GM18907 (cell line): ENCODE measurements around the gene PTPN14.
"Not testable (repeated sequence)": the region's sequence is repeated elsewhere in the genome, so short reads cannot be mapped to it uniquely, and the experiment has no call there.

Experiments
- ATAC-seq: cut with Tn5 transposase; IDR thresholded peaks from one replicate; pipeline ENCODE4 v1.9.1; 2021; ENCODE audit warnings: mild to moderate bottlenecking, moderate library complexity; ENCODE audit not compliant: unreplicated experiment

The PTPN14 gene

GRCh38 chr1:214481983-214482634, 69.3 kb downstream of the PTPN14 start:
- not testable (repeated sequence) for ATAC-seq

DNA sequence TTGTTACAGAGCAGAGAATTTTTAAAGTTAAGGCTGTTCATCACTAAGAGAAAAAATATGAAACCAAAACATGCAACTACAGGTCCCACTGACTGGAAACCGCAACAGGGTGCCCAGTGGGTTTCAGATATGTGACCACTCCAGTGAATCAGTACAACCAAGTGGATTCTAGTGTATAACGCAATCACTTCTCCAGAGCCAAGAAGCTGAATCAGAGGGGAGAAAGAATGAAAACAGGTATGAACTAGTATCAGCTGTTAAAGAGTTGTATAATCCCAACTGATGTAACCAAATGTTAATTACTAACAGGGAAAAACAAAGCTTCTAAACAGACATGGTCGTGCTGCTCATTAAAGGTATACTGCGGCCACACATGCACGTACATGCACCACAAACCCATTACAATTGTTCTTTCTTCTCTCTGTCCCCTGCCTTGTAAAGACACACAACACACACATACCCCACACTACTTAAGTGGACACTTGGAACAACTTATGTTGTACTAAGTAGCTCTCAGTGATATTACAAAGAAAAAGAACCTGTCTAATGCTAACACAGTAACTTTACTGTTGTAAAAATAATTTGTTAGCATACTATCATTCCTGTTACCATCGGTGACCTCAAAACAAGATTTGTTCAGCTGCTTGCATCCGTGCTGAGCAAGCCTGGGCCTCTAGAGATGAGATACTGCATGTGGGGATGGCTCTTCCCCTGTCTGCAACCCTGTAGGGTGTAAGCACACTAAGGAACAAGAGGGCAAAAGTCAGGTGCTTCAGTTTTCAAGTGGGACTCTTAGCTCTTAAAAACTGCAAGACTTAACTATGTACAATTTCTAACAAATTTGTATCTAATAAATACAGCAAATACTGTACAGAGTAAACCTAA, 74.2 kb downstream of the PTPN14 start:
- ATAC-seq = no peak

GRCh38 chr1:214476229-214476985, 75.0 kb downstream of the PTPN14 start:
- no peak for ATAC-seq

GRCh38 chr1:214475746-214476145, 75.7 kb downstream of the PTPN14 start:
- ATAC-seq = no peak

DNA sequence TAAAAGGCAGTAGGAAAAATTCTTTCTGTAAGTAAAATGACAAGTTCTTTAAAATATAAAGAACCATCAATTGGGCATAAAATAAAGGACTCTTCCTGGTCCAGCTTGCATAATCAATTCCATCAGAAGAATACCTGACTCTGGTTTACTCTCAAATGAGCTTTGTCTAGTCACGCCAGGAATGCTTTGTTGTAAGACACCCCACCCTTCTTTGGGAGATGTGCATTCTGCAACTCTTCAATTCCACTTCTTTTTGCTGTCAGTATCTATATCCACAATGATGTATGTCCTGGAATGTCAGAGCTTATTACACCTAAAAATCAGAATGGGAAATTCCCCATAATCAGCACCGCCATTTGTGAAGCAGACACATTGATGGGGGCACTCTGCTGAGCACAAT, 76.1 kb downstream of the PTPN14 start:
- ATAC-seq = no peak

- ATAC-seq = no peak
Observed at GRCh38 chr1:214474467-214474866, 76.9 kb downstream of the PTPN14 start.

- ATAC-seq = no peak
Observed at GRCh38 chr1:214473862-214474261, 77.5 kb downstream of the PTPN14 start.

DNA sequence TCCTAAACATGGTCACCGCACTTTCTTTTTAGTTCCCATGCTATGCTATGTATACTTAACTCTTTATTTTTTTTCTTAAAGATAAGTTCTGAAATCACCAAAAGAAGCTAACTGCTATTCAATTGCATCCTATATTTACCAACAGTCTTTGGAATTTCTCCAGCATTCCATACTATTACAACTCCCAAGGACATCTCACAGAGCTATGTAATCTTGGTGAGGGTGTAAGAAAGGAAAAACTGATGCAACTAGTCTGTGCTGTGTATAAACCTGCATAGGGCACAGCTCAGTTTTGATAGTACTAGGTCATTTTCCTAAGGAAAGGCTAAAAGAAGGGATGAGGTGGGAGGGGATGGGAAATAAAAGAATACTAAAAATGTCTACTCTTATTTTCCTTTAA, 78.0 kb downstream of the PTPN14 start:
- no peak for ATAC-seq

DNA sequence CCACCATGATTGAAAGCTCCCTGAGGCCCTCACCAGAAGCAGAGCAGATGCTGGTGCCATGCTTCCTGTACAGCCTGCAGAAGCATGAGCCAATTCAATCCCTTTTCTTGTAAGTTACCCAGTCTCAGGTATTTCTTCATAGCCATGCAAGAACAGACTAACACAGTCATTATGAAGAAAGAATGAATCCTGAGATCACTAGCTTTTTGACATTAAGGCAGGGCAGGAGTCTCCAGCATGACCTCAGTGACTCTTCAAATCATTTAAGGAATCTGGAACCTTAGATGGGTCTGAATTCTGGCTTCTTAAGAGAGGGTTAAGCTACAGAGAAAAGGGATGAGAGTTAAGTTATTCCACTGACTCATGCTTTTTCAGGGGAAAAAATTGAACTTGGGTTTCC, 79.0 kb downstream of the PTPN14 start:
- ATAC-seq = no peak

GRCh38 chr1:214471458-214471857, 79.9 kb downstream of the PTPN14 start:
- no peak for ATAC-seq

DNA sequence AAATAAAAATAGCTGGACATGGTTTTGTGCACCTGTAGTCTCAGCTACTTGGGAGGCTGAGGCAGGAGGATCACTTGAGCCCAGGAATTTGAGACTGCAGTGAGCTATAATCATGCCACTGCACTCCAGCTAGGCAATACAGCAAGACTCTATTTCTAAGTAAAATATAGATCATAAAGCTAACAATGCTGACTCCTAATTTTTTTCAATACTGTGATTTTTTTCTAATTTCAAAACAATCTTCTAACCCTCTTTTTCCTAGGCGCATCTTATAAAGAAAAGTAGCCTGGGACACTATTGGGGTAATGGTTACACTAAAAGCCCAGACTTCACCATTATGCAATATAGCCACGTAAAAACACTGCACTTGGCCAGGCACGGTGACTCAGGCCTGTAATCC, 81.3 kb downstream of the PTPN14 start:
- ATAC-seq = no peak

- no peak for ATAC-seq
Observed at GRCh38 chr1:214469290-214469689, 82.1 kb downstream of the PTPN14 start.

DNA sequence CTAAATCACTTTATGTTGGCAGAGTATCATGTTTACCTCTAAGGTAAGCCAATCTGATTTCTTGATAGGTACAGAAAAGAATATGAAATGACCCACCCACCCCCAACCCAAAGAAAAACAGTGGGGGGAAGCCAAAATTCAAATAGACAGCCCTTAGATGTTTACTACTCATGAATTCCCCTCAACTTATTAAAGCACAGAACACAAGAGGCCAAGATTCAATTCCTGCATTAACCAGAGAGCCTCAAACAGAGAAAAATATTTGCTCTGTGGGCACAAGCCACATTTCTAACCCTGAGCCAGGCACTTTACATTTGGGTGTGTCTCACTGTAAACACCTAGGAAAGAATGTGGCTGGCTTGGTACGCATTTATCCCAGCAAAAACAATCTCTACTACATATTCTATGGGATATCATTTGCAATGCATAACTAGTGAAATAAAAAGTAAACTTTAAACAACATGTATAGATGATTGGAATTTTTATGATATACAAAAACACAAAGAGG, 84.3 kb downstream of the PTPN14 start:
- ATAC-seq = no peak

DNA sequence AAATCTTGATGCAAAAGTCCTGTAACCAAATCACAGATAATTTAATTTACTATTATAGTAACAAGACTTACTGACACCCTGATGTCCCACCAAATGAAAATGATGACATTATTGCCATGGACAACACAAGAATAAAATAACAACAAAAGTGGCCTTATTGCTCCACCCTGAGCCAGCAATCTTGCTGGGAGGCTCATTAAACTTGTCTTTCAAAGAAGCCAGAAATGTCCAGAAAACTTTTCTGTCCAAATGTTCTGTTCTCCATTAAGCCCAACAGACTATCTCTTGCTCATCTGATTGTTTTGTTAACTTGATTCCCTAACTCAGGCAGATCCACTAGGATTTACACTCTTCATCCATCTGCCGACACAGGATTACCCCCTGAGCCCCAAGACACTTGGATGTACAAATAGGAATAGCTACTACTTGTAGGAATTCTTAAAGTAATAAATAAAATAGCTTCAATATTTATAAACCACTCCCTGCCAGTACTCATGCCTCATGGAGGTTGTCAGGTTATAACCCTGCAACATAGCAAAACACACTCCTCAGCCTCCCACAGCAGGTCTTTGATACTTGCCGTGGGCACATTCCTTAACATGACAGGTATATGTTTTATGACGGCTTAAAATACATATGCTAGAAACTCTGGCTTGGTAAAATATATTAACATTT, 84.9 kb downstream of the PTPN14 start:
- no peak for ATAC-seq

- ATAC-seq = no peak
Observed at GRCh38 chr1:214464445-214465287, 86.7 kb downstream of the PTPN14 start.

DNA sequence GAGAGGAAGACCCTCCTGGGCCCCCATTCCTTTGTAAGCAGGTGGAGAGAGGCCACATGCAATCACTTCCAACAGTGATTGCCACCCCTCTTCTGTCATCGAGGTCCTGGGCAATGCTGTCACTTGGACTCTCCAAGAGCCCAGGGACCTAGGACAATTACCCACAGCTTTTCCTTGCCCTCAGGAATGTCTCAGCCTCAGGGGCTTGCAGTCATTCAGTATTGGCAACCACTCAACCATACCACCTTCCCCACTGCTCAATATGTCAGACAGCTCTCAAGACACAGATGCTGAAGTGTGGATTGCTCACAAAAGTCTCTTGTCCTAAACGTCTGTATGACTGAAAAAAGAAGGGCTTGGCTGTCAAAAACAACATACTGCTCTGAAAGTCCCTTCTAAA, 87.8 kb downstream of the PTPN14 start:
- no peak for ATAC-seq

- no peak for ATAC-seq
Observed at GRCh38 chr1:214462882-214463281, 88.5 kb downstream of the PTPN14 start.

DNA sequence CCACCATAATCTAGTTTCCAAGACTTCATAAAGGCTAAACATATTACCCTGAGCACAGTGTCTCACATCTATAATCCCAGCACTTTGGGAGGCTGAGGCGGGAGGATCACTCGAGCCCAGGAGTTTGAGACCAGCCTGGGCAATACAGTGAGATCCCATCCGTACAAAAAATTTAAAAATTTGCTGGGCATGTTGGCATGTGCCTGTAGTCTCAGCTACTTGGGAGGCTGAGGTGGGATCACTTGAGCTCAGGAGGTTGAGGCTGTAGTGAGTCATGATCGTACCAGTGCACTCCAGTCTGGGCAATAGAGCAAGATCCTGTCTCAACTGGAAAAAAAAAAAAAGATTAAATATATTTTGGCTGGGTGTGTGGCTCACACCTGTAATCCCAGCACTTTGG, 90.1 kb downstream of the PTPN14 start:
- no peak for ATAC-seq

GRCh38 chr1:214460304-214460916, 91.0 kb downstream of the PTPN14 start:
- ATAC-seq = no peak

DNA sequence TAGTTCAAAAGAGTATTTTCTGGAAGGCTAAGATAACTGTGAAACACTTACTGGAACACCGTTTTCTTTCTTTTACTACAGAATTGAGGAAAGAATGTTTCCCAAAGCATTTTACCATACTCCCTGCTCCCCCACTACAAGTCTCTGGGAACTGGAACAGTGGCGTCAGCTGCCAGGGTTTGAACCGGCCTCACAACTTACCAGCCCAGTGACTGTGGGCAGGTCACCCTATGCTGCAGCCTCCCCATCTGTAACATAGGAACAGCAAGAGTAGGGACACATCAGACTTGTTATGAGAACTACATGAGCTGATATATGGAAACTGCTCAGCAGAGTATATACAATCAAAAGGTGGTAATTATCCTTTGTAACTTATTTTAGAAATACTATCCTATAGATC, 91.5 kb downstream of the PTPN14 start:
- no peak for ATAC-seq
